Midbrain (tissue), 1 donor: ENCODE results near the gene IER2.

Experiments
- DNase-seq: peaks from one replicate; lab custom pipeline; 2025; lab: John Stamatoyannopoulos, UW

IER2 gene

GRCh38 chr19:13150187-13150930, at the start of gene IER2, which contains the start of gene STX10:
Gene IER2 (plus strand): TSS chr19:13150411. CDS start chr19:13153187, 2,776 bp downstream.
Gene STX10 (minus strand): TSS chr19:13150375. CDS start chr19:13150173, 202 bp downstream.
- DNase-seq, result peak; percentile 97

- DNase-seq, result no peak
Measured at GRCh38 chr19:13100841-13101589, 49.2 kb upstream of the IER2 start.

GRCh38 chr19:13101590-13102415, 48.4 kb upstream of the IER2 start:
- DNase-seq, result no peak

GRCh38 chr19:13102416-13102665, 47.9 kb upstream of the IER2 start:
- no peak for DNase-seq

- DNase-seq, result no peak
Measured at GRCh38 chr19:13102666-13103580, 47.3 kb upstream of the IER2 start, which contains the start of gene LYL1. Gene LYL1 (minus strand): TSS chr19:13102858. CDS start chr19:13101171, 1,687 bp downstream.

- no peak for DNase-seq
Measured at GRCh38 chr19:13103581-13104359, 46.4 kb upstream of the IER2 start.

- DNase-seq, result peak; percentile 49
Measured at GRCh38 chr19:13104360-13104847, 45.8 kb upstream of the IER2 start.

GRCh38 chr19:13104848-13105711, 45.1 kb upstream of the IER2 start:
- no peak for DNase-seq

GRCh38 chr19:13109361-13110098, 40.7 kb upstream of the IER2 start:
- no peak for DNase-seq

- no peak for DNase-seq
Measured at GRCh38 chr19:13110099-13110610, 40.1 kb upstream of the IER2 start.

- DNase-seq, result no peak
Measured at GRCh38 chr19:13112555-13112954, 37.7 kb upstream of the IER2 start.

- no peak for DNase-seq
Measured at GRCh38 chr19:13115936-13116281, 34.3 kb upstream of the IER2 start.

GRCh38 chr19:13116282-13117175, 33.7 kb upstream of the IER2 start, which contains the start of gene TRMT1:
Gene TRMT1 (minus strand): TSS chr19:13116740. CDS start chr19:13116399, 341 bp downstream.
- peak; percentile 90 for DNase-seq

- DNase-seq, result no peak
Measured at GRCh38 chr19:13117176-13117771, 32.9 kb upstream of the IER2 start.

GRCh38 chr19:13117772-13118423, 32.3 kb upstream of the IER2 start, which contains the start of gene NACC1:
Gene NACC1 (plus strand): TSS chr19:13118264. CDS start chr19:13135208, 16,944 bp downstream.
- DNase-seq, result peak; percentile 89
